Adrenal gland (tissue), 12 donors: ENCODE results near the gene MYO1A. TPM values are rescaled to one million over a fixed set of nuclear protein-coding genes. Genes with fewer than 3 reads are reported as not detected.
A peak's percentile ranks its signal among the peaks of the same experiment; 100 is the strongest.

Experiments
- DNase-seq, 7 donors: peaks; one replicate each; pipeline ENCODE4 v3.0.0-alpha.2; 2019 to 2020
- H3K27ac ChIP-seq, 5 donors: fragments of 200-600 bp; sonication (generic) in 4 of 5; 1 replicate in 3 of 5; 2 replicates in 2 of 5; pipeline versions ENCODE4 v1.5.1 to v1.8.0; 2016 to 2020; ENCODE audit warnings: mild to moderate bottlenecking in 1 of 5
- H3K27me3 ChIP-seq: fragments of 200-600 bp; 2 replicates; pipeline ENCODE4 v1.8.0; 2021
- H3K36me3 ChIP-seq, 2 donors: fragments of 200-600 bp; replicated peaks in 1 of 2; 1 replicate in 1 of 2; 2 replicates in 1 of 2; pipeline versions ENCODE4 v1.5.1 to v1.8.0; 2018 to 2022
- H3K4me1 ChIP-seq, 2 donors: fragments of 200-600 bp; replicated peaks in 1 of 2; 1 replicate in 1 of 2; 2 replicates in 1 of 2; pipeline versions ENCODE4 v1.5.1 to v1.8.0; 2018 to 2021
- H3K4me3 ChIP-seq, 4 donors: fragments of 200-600 bp; sonication (generic) in 3 of 4; one replicate each; pipeline ENCODE4 v1.5.1; 2016 to 2018
- H3K9me3 ChIP-seq, 3 donors: fragments of 200-600 bp; sonication (generic) in 1 of 3; replicated peaks in 1 of 3; 1 replicate in 2 of 3; 2 replicates in 1 of 3; pipeline versions ENCODE4 v1.5.1 to v1.8.0; 2016 to 2021
- CTCF ChIP-seq, 6 experiments: fragments of 450-650 bp in 4 of 6; fragments of 200-600 bp in 2 of 6; sonication (generic) in 1 of 6; IDR thresholded peaks; 1 replicate in 5 of 6; 2 replicates in 1 of 6; pipeline versions ENCODE4 v1.5.1 to v1.8.0; 2016 to 2021; ENCODE audit warnings: antibody characterized with exemption in 6 of 6, mild to moderate bottlenecking in 2 of 6, moderate library complexity in 1 of 6
- POLR2A ChIP-seq, 2 donors: fragments of 450-650 bp; IDR thresholded peaks; one replicate each; pipeline ENCODE4 v1.6.1; 2017; ENCODE audit warnings: antibody characterized with exemption in 2 of 2, mild to moderate bottlenecking in 2 of 2, moderate library complexity in 1 of 2
- WGBS, 4 donors: extraction: QIAGEN DNeasy Blood & Tissue Kit in 2 of 4; methylation state at CpG; one replicate each; pipeline versions ENCODE4 v1.1.5 to v1.1.7; 2013 to 2017; 5-methylcytosine and 5-hydroxymethylcytosine counted together
- intact Hi-C, 2 donors: fragments of 100-400 bp; cut with DNase I; formaldehyde crosslinking; loops; one replicate each; pipeline versions ENCODE4 v1.14.1 to v1.15.0; 2022 to 2023
- polyA plus RNA-seq, 3 donors: library from polyadenylated mRNA; stranded (reverse); fragments of 200-250 nt in 2 of 3; fragments of 350-450 nt in 1 of 3; fragmentation: Illumina TruSeq in 1 of 3; extraction: RNeasy Lipid Tissue Mini Kit (QIAGEN cat#74804) in 1 of 3; gene quantifications; one replicate each; pipeline ENCODE4 v1.2.3, GENCODE V29; 2013 to 2014
- total RNA-seq, 9 donors: library from RNA; depleted of rRNA in 4 of 9; stranded (reverse); fragments of >200 nt in 4 of 9; fragments of 120-200 nt in 1 of 9; fragmentation: NEBNext Ultra II Directional in 1 of 9; extraction: Animal tissue kit (Norgen Biotek cat#: 25700) in 1 of 9; gene quantifications; one replicate each; pipeline versions ENCODE4 v1.1.0 to v1.2.4, GENCODE V29; 2013 to 2023
- donor health status: healthy with polysubstance abuse.
- donor health status: Bipolar disorder and iron deficiency.
- donor health status: DM: yes; HTN: yes; CAD: no.
- donor health status: DM: no; HTN: no; CAD: no.
- donor health status: DM: no; HTN: no; CAD: no.
- donor health status: DM: yes; HTN: yes; CAD: no.

MYO1A gene
- total and polyA plus RNA-seq, 12 donors, result under 0.01 to 1.6 (median 0.53) TPM; not detected in 1

- DNase-seq, result peak in 3 of 7 donors; percentile 23 to 51 (median 23)
- Histone ChIP-seq H3K27ac (peak overlapping the region in 2 of 5 donors; percentile 61 to 73), H3K27me3 (no peaks in the 10 kb centered on the region), H3K4me1 (peaks cover 13 to 42% of the 10 kb centered on the region in 2 donors), H3K9me3 (no peaks in the 10 kb centered on the region), H3K4me3 (no peak overlapping the region), H3K36me3 (peaks cover 0 to 57% of the 10 kb centered on the region in 2 donors)
- 73 to 85% (median 81%) methylated on average over 3 to 5 of the region's 5 CpGs for WGBS, 4 donors
- intact Hi-C loops, result no loop called here
- TF ChIP-seq CTCF (IDR thresholded peaks at IDR 0.05), result no peak
- TF ChIP-seq POLR2A (IDR thresholded peaks at IDR 0.05), result no peak
Measured at GRCh38 chr12:57092529-57092862, 42.6 kb upstream of the MYO1A start.

GRCh38 chr12:57091638-57092528, 42.0 kb upstream of the MYO1A start:
- peaks cover 7 to 36% of the 10 kb centered on the region in 2 donors for H3K4me1 ChIP-seq
- H3K27me3 ChIP-seq, result no peaks in the 10 kb centered on the region
- intact Hi-C loops, result no loop called here
- peak overlapping the region in 1 of 4 donors; percentile 53 for H3K4me3 ChIP-seq
- WGBS, 4 donors, result 72 to 82% (median 76%) methylated on average over 17 to 25 of the region's 25 CpGs
- DNase-seq, result peak in 1 of 7 donors; percentile 27
- H3K36me3 ChIP-seq, result peaks cover 0 to 51% of the 10 kb centered on the region in 2 donors
- TF ChIP-seq CTCF (IDR thresholded peaks at IDR 0.05), result no peak
- TF ChIP-seq POLR2A (IDR thresholded peaks at IDR 0.05), result no peak
- peak overlapping the region in 2 of 5 donors; percentile 12 to 61 for H3K27ac ChIP-seq
- no peaks in the 10 kb centered on the region for H3K9me3 ChIP-seq

- no peak for TF ChIP-seq CTCF (IDR thresholded peaks at IDR 0.05)
- no peak for TF ChIP-seq POLR2A (IDR thresholded peaks at IDR 0.05)
- Histone ChIP-seq H3K36me3 (peaks cover 0 to 43% of the 10 kb centered on the region in 2 donors), H3K4me3 (peak overlapping the region in 1 of 4 donors; percentile 53), H3K27me3 (no peaks in the 10 kb centered on the region), H3K27ac (peak overlapping the region in 2 of 5 donors; percentile 98 to 99), H3K4me1 (peaks cover 11 to 36% of the 10 kb centered on the region in 2 donors), H3K9me3 (no peaks in the 10 kb centered on the region)
- intact Hi-C loops, result no loop called here
- DNase-seq, result peak in 3 of 7 donors; percentile 28 to 36 (median 30)
- 39 to 92% (median 65%) methylated on average over 6 to 22 of the region's 22 CpGs for WGBS, 4 donors
Measured at GRCh38 chr12:57090924-57091637, 41.2 kb upstream of the MYO1A start.

- TF ChIP-seq CTCF (IDR thresholded peaks at IDR 0.05) (no peak), POLR2A (IDR thresholded peaks at IDR 0.05) (no peak)
- WGBS, 4 donors, result 45 to 46% (median 45%) methylated on average over 6 of the region's 6 CpGs
- Histone ChIP-seq H3K9me3 (no peaks in the 10 kb centered on the region), H3K27ac (peak overlapping the region in 4 of 5 donors; percentile 14 to 99 (median 98)), H3K36me3 (peaks cover 0 to 37% of the 10 kb centered on the region in 2 donors), H3K27me3 (no peaks in the 10 kb centered on the region), H3K4me1 (peaks cover 13 to 42% of the 10 kb centered on the region in 2 donors), H3K4me3 (peak overlapping the region in 2 of 4 donors; percentile 12 to 53)
- peak in 1 of 7 donors; percentile 15 for DNase-seq
- intact Hi-C loops, result no loop called here
Measured at GRCh38 chr12:57090490-57090889, 40.6 kb upstream of the MYO1A start.
